Gastroesophageal sphincter (tissue), 3 donors: ENCODE measurements around the gene CC2D1A.

ENCODE experiments used
- EP300 ChIP-seq: sonication (generic); formaldehyde crosslinking; IDR thresholded peaks from one replicate; pipeline ENCODE4 v1.6.1; 2017; ENCODE audit warnings: antibody characterized with exemption, mild to moderate bottlenecking
- POLR2A ChIP-seq, 2 donors: fragments of 450-650 bp; IDR thresholded peaks; one replicate each; pipeline ENCODE4 v1.6.1; 2017; ENCODE audit warnings: antibody characterized with exemption in 2 of 2, mild to moderate bottlenecking in 2 of 2, moderate library complexity in 1 of 2
- POLR2AphosphoS5 ChIP-seq: sonication (generic); formaldehyde crosslinking; IDR thresholded peaks from one replicate; pipeline ENCODE4 v1.6.1; 2017; ENCODE audit warnings: antibody characterized with exemption
- TF ChIP-seq, protein P1 (sequence below), 4 experiments: fragments of 200-600 bp in 2 of 4; fragments of 450-650 bp in 2 of 4; sonication (generic) in 1 of 4; IDR thresholded peaks; one replicate each; pipeline ENCODE4 v1.5.1; 2017 to 2019; ENCODE audit warnings: antibody characterized with exemption in 4 of 4, mild to moderate bottlenecking in 2 of 4, moderate library complexity in 2 of 4

DNA sequence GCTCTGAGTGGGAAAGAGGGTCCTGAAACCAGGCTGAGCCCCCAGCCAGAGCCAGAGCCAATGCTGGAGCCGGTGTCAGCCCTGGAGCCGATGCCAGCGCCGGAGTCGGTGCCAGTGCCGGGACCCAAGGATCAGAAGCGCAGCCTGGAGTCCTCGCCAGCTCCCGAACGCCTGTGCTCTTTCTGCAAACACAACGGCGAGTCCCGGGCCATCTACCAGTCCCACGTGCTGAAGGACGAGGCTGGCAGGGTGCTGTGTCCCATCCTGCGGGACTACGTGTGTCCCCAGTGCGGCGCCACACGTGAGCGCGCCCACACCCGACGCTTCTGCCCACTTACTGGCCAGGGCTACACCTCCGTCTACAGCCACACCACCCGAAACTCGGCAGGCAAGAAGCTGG, 28.7 kb upstream of the CC2D1A start:
- TF ChIP-seq, protein P1, sequence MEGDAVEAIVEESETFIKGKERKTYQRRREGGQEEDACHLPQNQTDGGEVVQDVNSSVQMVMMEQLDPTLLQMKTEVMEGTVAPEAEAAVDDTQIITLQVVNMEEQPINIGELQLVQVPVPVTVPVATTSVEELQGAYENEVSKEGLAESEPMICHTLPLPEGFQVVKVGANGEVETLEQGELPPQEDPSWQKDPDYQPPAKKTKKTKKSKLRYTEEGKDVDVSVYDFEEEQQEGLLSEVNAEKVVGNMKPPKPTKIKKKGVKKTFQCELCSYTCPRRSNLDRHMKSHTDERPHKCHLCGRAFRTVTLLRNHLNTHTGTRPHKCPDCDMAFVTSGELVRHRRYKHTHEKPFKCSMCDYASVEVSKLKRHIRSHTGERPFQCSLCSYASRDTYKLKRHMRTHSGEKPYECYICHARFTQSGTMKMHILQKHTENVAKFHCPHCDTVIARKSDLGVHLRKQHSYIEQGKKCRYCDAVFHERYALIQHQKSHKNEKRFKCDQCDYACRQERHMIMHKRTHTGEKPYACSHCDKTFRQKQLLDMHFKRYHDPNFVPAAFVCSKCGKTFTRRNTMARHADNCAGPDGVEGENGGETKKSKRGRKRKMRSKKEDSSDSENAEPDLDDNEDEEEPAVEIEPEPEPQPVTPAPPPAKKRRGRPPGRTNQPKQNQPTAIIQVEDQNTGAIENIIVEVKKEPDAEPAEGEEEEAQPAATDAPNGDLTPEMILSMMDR (IDR thresholded peaks at IDR 0.05): no peak
- TF ChIP-seq EP300: no peak
- no peak for TF ChIP-seq POLR2A (IDR thresholded peaks at IDR 0.05)
- no peak for TF ChIP-seq POLR2AphosphoS5
